Esophagus muscularis mucosa (tissue), 4 donors: ENCODE data around the gene HSFX1. TPM values are rescaled to one million over a fixed set of nuclear protein-coding genes. Genes with fewer than 3 reads are reported as not detected.
"Not testable (repeated sequence)": the region's sequence is repeated elsewhere in the genome, so short reads cannot be mapped to it uniquely, and the experiment has no call there.

Experiments
- DNase-seq: peaks from one replicate; pipeline ENCODE4 v3.0.0-alpha.2; 2017; ENCODE audit errors: extremely low spot score
- H3K27ac ChIP-seq, 4 donors: fragments of 200-600 bp; sonication (generic); replicated peaks in 1 of 4; 1 replicate in 3 of 4; 2 replicates in 1 of 4; pipeline ENCODE4 v1.5.1; 2016 to 2019; ENCODE audit warnings: mild to moderate bottlenecking in 1 of 4
- H3K27me3 ChIP-seq, 4 donors: fragments of 200-600 bp; sonication (generic); one replicate each; pipeline versions ENCODE4 v1.5.1 to v1.6.0; 2016 to 2019
- H3K36me3 ChIP-seq, 4 donors: fragments of 200-600 bp; sonication (generic); one replicate each; pipeline ENCODE4 v1.5.1; 2016 to 2019
- H3K4me1 ChIP-seq, 4 donors: fragments of 200-600 bp; sonication (generic); one replicate each; pipeline ENCODE4 v1.5.1; 2016 to 2019
- H3K4me3 ChIP-seq, 4 donors: fragments of 200-600 bp; sonication (generic); 1 replicate in 2 of 4; 2 replicates in 2 of 4; pipeline ENCODE4 v1.5.1; 2016 to 2019; ENCODE audit warnings: mild to moderate bottlenecking in 4 of 4, moderate library complexity in 1 of 4
- H3K9me3 ChIP-seq, 4 donors: fragments of 200-600 bp; sonication (generic); 1 replicate in 3 of 4; 2 replicates in 1 of 4; pipeline ENCODE4 v1.5.1; 2016 to 2019
- CTCF ChIP-seq, 3 experiments: fragments of 200-600 bp in 2 of 3; fragments of 450-650 bp in 1 of 3; sonication (generic) in 2 of 3; IDR thresholded peaks; one replicate each; pipeline ENCODE4 v1.5.1; 2017 to 2019; ENCODE audit warnings: antibody characterized with exemption in 3 of 3, mild to moderate bottlenecking in 2 of 3, moderate library complexity in 1 of 3
- EP300 ChIP-seq: sonication (generic); formaldehyde crosslinking; IDR thresholded peaks from one replicate; pipeline ENCODE4 v1.6.1; 2017; ENCODE audit warnings: antibody characterized with exemption
- POLR2A ChIP-seq: fragments of 450-650 bp; IDR thresholded peaks from one replicate; pipeline ENCODE4 v1.6.1; 2017; ENCODE audit warnings: antibody characterized with exemption, moderate library complexity, mild to moderate bottlenecking, low read depth
- POLR2AphosphoS5 ChIP-seq, 2 donors: sonication (generic); formaldehyde crosslinking; IDR thresholded peaks; one replicate each; pipeline ENCODE4 v1.6.1; 2017; ENCODE audit warnings: antibody characterized with exemption in 2 of 2
- WGBS: methylation state at CpG from one replicate; pipeline ENCODE4 v1.1.5; 2018; 5-methylcytosine and 5-hydroxymethylcytosine counted together
- intact Hi-C: fragments of 100-400 bp; cut with DNase I; formaldehyde crosslinking; loops from one replicate; pipeline ENCODE4 v1.15.1; 2023
- total RNA-seq, 4 donors: library from RNA; depleted of rRNA; stranded (reverse); fragments of >200 nt; gene quantifications; one replicate each; pipeline versions ENCODE4 v1.1.0 to v1.2.1, GENCODE V29; 2016

Gene HSFX1
- total RNA-seq, 4 donors from 2014 or later = 0.78 to 2.0 (median 1.2) TPM

- no peak for DNase-seq
- Histone ChIP-seq H3K36me3 (no peaks in the 10 kb centered on the region), H3K4me3 (no peak overlapping the region), H3K4me1 (no peaks in the 10 kb centered on the region), H3K27ac (no peak overlapping the region), H3K9me3 (no peaks in the 10 kb centered on the region), H3K27me3 (peaks cover 0 to 11% (median 0%) of the 10 kb centered on the region in 4 donors)
- TF ChIP-seq POLR2AphosphoS5 (IDR thresholded peaks at IDR 0.05) = no peak
- TF ChIP-seq POLR2A = no peak
- no peak for TF ChIP-seq EP300
- no peak for TF ChIP-seq CTCF (IDR thresholded peaks at IDR 0.05)
- intact Hi-C loops = no loop called here
- WGBS = 96% methylated on average over 5 of the region's 7 CpGs
Measured at GRCh38 chrX:149759824-149760223, 14.0 kb upstream of the HSFX1 start.

DNA sequence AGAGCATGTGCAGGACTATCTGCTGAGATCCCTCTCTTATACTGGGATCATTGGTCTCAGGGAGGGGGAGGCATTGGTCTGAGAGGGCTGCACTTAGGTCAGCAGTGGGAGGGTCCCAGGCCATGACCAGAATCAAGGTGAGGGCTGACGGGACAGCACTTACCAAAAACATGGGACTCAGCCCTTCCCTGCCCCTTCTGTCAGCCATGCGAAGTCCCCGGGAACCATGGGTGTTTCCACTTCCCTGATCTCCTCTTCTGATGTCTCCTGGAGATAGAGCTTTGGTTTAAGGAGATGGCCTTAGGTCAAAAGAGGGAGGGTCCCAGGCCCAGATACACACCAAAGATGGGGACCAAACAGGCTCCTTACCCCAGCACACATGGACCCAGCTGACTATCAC lies 12.9 kb upstream of the HSFX1 start:
- H3K4me3 ChIP-seq = no peak overlapping the region
- TF ChIP-seq EP300 = no peak
- TF ChIP-seq POLR2A = no peak
- no peak for TF ChIP-seq CTCF (IDR thresholded peaks at IDR 0.05)
- TF ChIP-seq POLR2AphosphoS5 (IDR thresholded peaks at IDR 0.05) = no peak
- no peaks in the 10 kb centered on the region for H3K4me1 ChIP-seq
- H3K27ac ChIP-seq = no peak overlapping the region
- intact Hi-C loops = no loop called here
- DNase-seq = no peak
- WGBS = 84% methylated on average over 3 of the region's 3 CpGs
- peaks cover 0 to 4% (median 0%) of the 10 kb centered on the region in 4 donors for H3K27me3 ChIP-seq
- H3K9me3 ChIP-seq = no peaks in the 10 kb centered on the region
- no peaks in the 10 kb centered on the region for H3K36me3 ChIP-seq

DNA sequence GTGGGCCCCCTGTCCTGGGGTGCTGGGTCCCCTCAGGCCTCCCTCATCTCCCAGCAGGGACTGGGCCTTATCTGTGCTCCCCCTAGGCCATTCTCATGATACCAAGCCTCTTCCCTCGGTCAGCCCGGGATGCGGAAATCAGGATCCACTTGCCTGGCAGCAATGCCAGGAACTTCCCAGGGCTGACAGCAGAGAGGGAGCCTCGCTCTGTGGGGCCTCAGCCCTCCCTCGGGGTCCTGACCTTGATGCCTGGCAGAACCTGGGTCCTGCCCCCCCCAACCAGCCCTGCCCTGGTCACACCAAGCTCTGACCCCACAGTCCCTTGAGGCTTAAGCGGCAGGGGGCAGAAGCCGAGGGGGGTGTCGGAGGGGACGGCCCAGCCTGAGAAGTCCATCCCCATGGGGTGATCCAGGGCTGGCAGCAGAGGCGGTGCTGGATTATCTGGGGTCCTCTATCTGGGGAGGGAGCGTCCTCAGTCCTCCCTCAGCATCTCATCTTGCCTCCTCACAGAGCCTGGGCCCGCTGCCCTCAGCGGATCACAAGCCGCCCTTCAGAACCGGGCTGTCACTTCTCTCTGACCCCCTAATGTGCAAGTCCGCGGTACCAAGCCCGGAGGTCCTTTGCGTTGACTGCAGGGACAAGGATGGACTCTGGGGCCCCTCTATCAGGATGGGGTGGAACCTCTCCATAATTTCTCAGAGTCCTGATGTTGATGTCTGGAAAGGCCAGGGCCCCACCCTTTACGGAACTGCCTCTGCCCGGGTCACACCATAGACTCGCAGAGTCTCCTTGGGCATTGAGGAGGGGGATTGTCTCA lies 11.8 kb upstream of the HSFX1 start:
- WGBS = 85% methylated on average over 4 of the region's 22 CpGs
- H3K27ac ChIP-seq, DNase-seq, H3K9me3 ChIP-seq, H3K4me3 ChIP-seq, intact Hi-C loops, H3K4me1 ChIP-seq, H3K27me3 ChIP-seq, H3K36me3 ChIP-seq: not testable (repeated sequence)

DNA sequence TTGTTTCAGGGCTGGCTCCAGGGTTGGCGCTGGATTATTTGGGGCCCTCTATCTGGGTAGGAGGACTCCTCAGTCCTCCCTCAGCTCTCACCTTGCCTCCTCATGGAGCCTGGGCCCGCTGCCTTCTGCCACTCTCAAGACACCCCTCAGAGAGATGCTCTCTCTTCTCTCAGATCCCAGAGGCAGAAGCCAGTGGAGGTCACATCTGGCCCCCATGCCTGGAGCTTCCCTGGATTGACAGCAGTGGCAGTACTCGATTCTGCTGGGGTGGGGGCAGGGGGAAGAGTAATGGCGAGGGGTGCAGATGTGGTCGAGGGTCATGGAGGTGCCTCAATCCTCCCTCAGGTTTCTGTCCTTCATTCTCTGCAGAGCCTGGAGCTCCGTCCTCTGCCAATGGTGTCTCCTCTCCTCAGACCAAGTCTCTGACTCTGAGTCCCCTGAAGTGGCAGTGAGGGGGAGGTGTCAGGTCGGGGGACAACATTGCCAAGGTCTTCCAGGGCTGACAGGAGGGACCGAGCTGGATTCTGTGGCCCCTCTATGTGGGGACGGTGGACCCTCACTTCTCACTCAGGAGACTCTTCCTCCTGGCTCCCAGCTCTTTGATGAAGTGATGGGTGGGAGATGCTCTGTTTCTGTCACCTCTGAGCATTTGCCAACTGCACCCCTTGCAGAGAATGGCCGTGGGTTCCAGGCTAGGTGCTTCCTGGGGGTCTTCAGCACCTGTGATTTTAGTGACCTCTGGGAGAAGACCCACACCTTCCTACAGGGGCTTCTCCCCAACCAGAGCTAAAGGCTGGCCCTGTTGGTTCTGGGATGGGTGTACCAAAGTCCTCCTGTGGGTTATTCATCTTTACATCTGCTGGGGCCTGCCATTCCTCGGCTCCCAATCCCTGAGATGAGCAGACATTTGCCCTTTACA lies 10.9 kb upstream of the HSFX1 start:
- Histone ChIP-seq H3K9me3 (no peaks in the 10 kb centered on the region), H3K4me3 (no peak overlapping the region), H3K4me1 (no peaks in the 10 kb centered on the region), H3K27ac (no peak overlapping the region), H3K27me3 (no peaks in the 10 kb centered on the region), H3K36me3 (no peaks in the 10 kb centered on the region)
- intact Hi-C loops = no loop called here
- WGBS = 77% methylated on average over 6 of the region's 11 CpGs
- TF ChIP-seq POLR2AphosphoS5 (IDR thresholded peaks at IDR 0.05) (no peak), CTCF (IDR thresholded peaks at IDR 0.05) (no peak), EP300 (no peak), POLR2A (no peak)
- DNase-seq = no peak

DNA sequence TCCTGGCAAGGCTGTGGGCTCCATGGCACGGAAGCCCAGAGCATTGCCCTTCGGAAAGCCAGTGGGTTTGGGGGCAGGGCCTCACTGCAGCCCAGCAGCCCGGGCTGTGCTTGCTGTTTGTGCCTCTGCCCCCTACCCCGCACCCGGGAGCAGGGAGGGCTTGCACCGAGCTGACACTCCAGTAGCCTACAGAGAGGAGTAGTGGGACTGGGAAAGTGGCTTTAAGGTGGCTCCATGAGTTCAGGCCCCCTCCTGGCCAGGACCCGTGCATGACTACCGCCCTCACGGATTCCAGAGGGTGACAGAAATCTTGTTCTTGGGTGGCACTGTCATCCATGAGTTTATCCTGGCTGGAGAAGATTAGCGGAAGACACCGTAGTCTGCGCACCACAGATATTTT lies 3.5 kb upstream of the HSFX1 start:
- 76% methylated on average over 3 of the region's 12 CpGs for WGBS
- intact Hi-C loops, H3K27me3 ChIP-seq: not testable (repeated sequence)

GRCh38 chrX:149773026-149773425 lies 842 bp upstream of the HSFX1 start:
- H3K9me3 ChIP-seq, H3K36me3 ChIP-seq, H3K27me3 ChIP-seq, DNase-seq, intact Hi-C loops, H3K4me3 ChIP-seq, H3K4me1 ChIP-seq, H3K27ac ChIP-seq: not testable (repeated sequence)
- no CpG with 5 or more reads among the region's 9 CpGs for WGBS

More for the DNA sequence above, 3.5 kb upstream of the HSFX1 start:
- H3K27ac ChIP-seq, H3K36me3 ChIP-seq, H3K4me1 ChIP-seq, H3K4me3 ChIP-seq, H3K9me3 ChIP-seq, DNase-seq: not testable (repeated sequence)

GRCh38 chrX:149777999-149778398 lies 4.1 kb downstream of the HSFX1 start:
- WGBS = no CpG with 5 or more reads among the region's 7 CpGs
- intact Hi-C loops, H3K27ac ChIP-seq, H3K4me1 ChIP-seq, H3K36me3 ChIP-seq, H3K27me3 ChIP-seq, H3K4me3 ChIP-seq, H3K9me3 ChIP-seq, DNase-seq: not testable (repeated sequence)

DNA sequence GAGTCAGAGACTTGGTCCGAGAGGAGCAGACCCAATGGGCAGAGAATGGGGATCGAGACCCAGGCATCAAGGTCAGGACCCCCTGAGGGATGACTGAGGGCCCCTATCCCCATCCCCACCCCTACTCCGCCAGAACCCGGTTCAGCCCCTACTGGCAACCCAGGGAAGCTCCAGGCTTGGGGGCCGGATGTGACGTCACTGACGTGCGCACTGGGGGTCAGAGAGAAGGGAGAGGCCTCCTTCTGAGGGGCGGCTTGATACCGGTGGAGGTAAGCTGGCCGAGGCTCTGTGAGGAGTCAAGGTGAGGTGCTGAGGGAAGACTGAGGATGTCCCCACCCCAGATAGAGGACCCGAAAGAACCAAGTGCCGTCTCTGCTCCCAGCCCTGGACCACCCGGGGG lies 7.9 kb downstream of the HSFX1 start, which contains the start of gene MAGEA9:
TSS of gene MAGEA9 (plus strand) at position 204 of the 400 bp plus-strand sequence. CDS start 4,281 bp downstream, outside the sequence.
- H3K36me3 ChIP-seq, intact Hi-C loops: not testable (repeated sequence)
- WGBS = no CpG with 5 or more reads among the region's 14 CpGs

More for the DNA sequence above, 7.9 kb downstream of the HSFX1 start, which contains the start of gene MAGEA9:
- H3K4me1 ChIP-seq, H3K9me3 ChIP-seq, DNase-seq, H3K27me3 ChIP-seq, H3K4me3 ChIP-seq, H3K27ac ChIP-seq: not testable (repeated sequence)
